Mesendoderm (in vitro differentiated cells): Measurements from ENCODE around the gene NECAB3. TPM values are rescaled to one million over a fixed set of nuclear protein-coding genes. Genes with fewer than 3 reads are reported as not detected.

ENCODE experiments used
- DNase-seq: peaks from one replicate; pipeline ENCODE4 v3.0.0; 2013
- H2AK5ac ChIP-seq: 2 replicates; pipeline ENCODE4 v1.6.1; 2013; ENCODE audit warnings: low read length, inconsistent platforms
- H2BK120ac ChIP-seq: 2 replicates; pipeline ENCODE4 v1.6.1; 2013; ENCODE audit warnings: low read depth, mild to moderate bottlenecking, low read length, moderate library complexity, mixed read lengths
- H2BK15ac ChIP-seq: replicated peaks from 2 replicates; pipeline ENCODE4 v1.6.1; 2013; ENCODE audit warnings: low read depth, mild to moderate bottlenecking, moderate library complexity
- H2BK5ac ChIP-seq: 2 replicates; pipeline ENCODE4 v1.6.1; 2013; ENCODE audit warnings: low read length, inconsistent platforms
- H3K18ac ChIP-seq: 2 replicates; pipeline ENCODE4 v1.6.1; 2013; ENCODE audit warnings: mild to moderate bottlenecking, low read length, mixed read lengths
- H3K23ac ChIP-seq: one replicate; pipeline ENCODE4 v1.6.1; 2013; ENCODE audit warnings: low read length
- H3K27ac ChIP-seq: 2 replicates; pipeline ENCODE4 v1.5.1; 2013; ENCODE audit warnings: low read depth, mild to moderate bottlenecking, inconsistent platforms, low read length, moderate library complexity
- H3K27me3 ChIP-seq: 2 replicates; pipeline ENCODE4 v1.6.1; 2013; ENCODE audit warnings: low read length, control low read depth, mild to moderate bottlenecking, inconsistent platforms; ENCODE audit not compliant: insufficient read depth, poor library complexity
- H3K36me3 ChIP-seq: 2 replicates; pipeline ENCODE4 v1.6.1; 2013; ENCODE audit warnings: low read length, inconsistent platforms; ENCODE audit not compliant: control insufficient read depth, insufficient read depth
- H3K4ac ChIP-seq: one replicate; pipeline ENCODE4 v1.6.1; 2013; ENCODE audit warnings: low read depth, mild to moderate bottlenecking, low read length, moderate library complexity
- H3K4me1 ChIP-seq: 2 replicates; pipeline ENCODE4 v1.6.1; 2013; ENCODE audit warnings: low read depth, low read length, inconsistent platforms; ENCODE audit not compliant: control insufficient read depth
- H3K4me2 ChIP-seq: 2 replicates; pipeline ENCODE4 v1.6.1; 2013; ENCODE audit warnings: low read length
- H3K4me3 ChIP-seq: 2 replicates; pipeline ENCODE4 v1.5.1; 2013; ENCODE audit warnings: mild to moderate bottlenecking, low read length
- H3K56ac ChIP-seq: one replicate; pipeline ENCODE4 v1.6.1; 2013; ENCODE audit warnings: low read length
- H3K79me1 ChIP-seq: 2 replicates; pipeline ENCODE4 v1.6.1; 2013; ENCODE audit warnings: low read length, inconsistent platforms
- H3K79me2 ChIP-seq: 2 replicates; pipeline ENCODE4 v1.6.1; 2013; ENCODE audit warnings: mild to moderate bottlenecking, low read length; ENCODE audit not compliant: control insufficient read depth, insufficient read depth
- H3K9ac ChIP-seq: 2 replicates; pipeline ENCODE4 v1.6.1; 2013; ENCODE audit warnings: low read length, inconsistent platforms
- H4K5ac ChIP-seq: one replicate; pipeline ENCODE4 v1.6.1; 2013; ENCODE audit warnings: low read length
- H4K8ac ChIP-seq: one replicate; pipeline ENCODE4 v1.6.1; 2013; ENCODE audit warnings: low read depth, mild to moderate bottlenecking, control low read depth, low read length, moderate library complexity
- WGBS: extraction: QIAGEN DNeasy Blood & Tissue Kit; methylation state at CpG from one replicate; pipeline ENCODE4 v1.1.7; 2013; ENCODE audit warnings: low lambda C conversion rate, missing lambda C conversion rate; ENCODE audit not compliant: insufficient coverage; ENCODE audit errors: extremely low coverage; 5-methylcytosine and 5-hydroxymethylcytosine counted together
- polyA plus RNA-seq, 2 experiments: library from polyadenylated mRNA; stranded (reverse); fragments of 200-250 nt; gene quantifications; one replicate each; pipeline ENCODE4 v1.2.3, GENCODE V29; 2013

Gene NECAB3
- 9.3 TPM for polyA plus RNA-seq (2013, experiment 1 of 2)
- polyA plus RNA-seq (2013, experiment 2 of 2): 9.8 TPM

- H3K79me1 ChIP-seq: peaks cover 8% of the 10 kb centered on the region
- peak within 1 kb of the TSS; percentile 80 for H3K4me3 ChIP-seq
- peak within 1 kb of the TSS; percentile 93 for H3K9ac ChIP-seq
- peak; percentile 78 for DNase-seq
- peak within 1 kb of the TSS; percentile 94 for H3K56ac ChIP-seq
- peak within 1 kb of the TSS; percentile 60 for H3K18ac ChIP-seq
- H2BK5ac ChIP-seq: peak within 1 kb of the TSS; percentile 45
- peak within 1 kb of the TSS; percentile 57 for H3K23ac ChIP-seq
- peak within 1 kb of the TSS; percentile 33 for H3K27ac ChIP-seq
- H2AK5ac ChIP-seq: peak within 1 kb of the TSS; percentile 90
- H3K27me3 ChIP-seq: no peaks in the 10 kb centered on the region
- H2BK15ac ChIP-seq: no peak within 1 kb of the TSS
- peaks cover 6% of the 10 kb centered on the region for H3K36me3 ChIP-seq
- no peak within 1 kb of the TSS for H2BK120ac ChIP-seq
- H3K79me2 ChIP-seq: peaks cover 2% of the 10 kb centered on the region
- peak within 1 kb of the TSS; percentile 87 for H3K4me2 ChIP-seq
- H4K8ac ChIP-seq: no peak within 1 kb of the TSS
- no CpG with 5 or more reads among the region's 73 CpGs for WGBS
- no peak within 1 kb of the TSS for H4K5ac ChIP-seq
- peak within 1 kb of the TSS; percentile 74 for H3K4ac ChIP-seq
- H3K4me1 ChIP-seq: peaks cover 10% of the 10 kb centered on the region
These were observed at the start of gene NECAB3 for GRCh38 chr20:33674294-33675135. TSS of gene NECAB3 (minus strand) at chr20:33674428. CDS start at chr20:33674352, 76 bp downstream.

GRCh38 chr20:33721391-33722140, 47.3 kb upstream of the NECAB3 start:
- Histone ChIP-seq H3K18ac (no peak overlapping the region), H3K4me3 (no peak overlapping the region), H3K23ac (no peak overlapping the region), H3K4ac (no peak overlapping the region), H4K8ac (no peak overlapping the region), H3K27me3 (no peaks in the 10 kb centered on the region), H3K9ac (no peak overlapping the region), H2BK120ac (no peak overlapping the region), H3K27ac (no peak overlapping the region), H3K4me2 (no peak overlapping the region), H2BK15ac (no peak overlapping the region), H3K36me3 (no peaks in the 10 kb centered on the region), H2BK5ac (no peak overlapping the region), H3K4me1 (no peaks in the 10 kb centered on the region), H3K56ac (no peak overlapping the region), H2AK5ac (no peak overlapping the region), H4K5ac (no peak overlapping the region), H3K79me2 (no peaks in the 10 kb centered on the region), H3K79me1 (no peaks in the 10 kb centered on the region)
- no peak for DNase-seq
- WGBS: no CpG with 5 or more reads among the region's 11 CpGs

DNA sequence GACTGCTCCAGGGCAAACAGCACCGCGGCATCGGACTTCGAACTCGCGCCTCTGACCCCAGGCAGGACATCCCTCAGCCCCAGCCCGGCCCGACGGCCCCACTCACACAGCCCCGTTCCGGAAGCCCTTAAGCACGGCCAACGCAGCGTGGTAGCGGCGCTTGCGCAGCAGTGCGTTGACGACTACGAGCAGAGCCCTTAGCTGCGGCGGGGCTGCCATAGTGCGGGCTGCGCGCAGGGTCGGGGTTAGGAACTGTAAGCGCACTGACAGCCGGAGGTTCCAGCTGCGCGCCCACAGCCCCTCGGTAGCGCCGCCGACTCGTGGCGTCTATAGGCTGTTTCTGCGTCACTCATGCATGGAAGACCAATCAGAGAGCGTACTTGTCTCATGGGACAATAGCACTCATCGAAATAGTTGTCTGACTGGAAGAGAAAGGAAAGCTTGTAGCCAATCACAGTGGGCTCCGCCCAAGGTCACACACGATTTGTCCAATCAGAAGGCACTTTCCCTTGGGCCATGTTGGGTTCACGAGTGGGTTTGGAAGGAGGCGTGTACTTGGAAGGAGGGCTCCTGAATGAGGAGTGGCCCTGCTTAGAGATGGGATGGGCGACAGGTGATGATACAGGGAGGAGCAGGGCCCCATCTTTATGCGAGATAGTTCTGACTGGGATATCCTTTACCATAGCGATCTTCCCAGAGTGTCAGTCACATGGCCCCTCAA, 45.9 kb upstream of the NECAB3 start, which contains the start of gene PXMP4:
Gene PXMP4 (minus strand): TSS at position 322 of the 721 bp plus-strand sequence. CDS start 103 bp downstream, at position 219.
- Histone ChIP-seq H3K23ac (no peak within 1 kb of the TSS), H3K18ac (no peak within 1 kb of the TSS), H3K27ac (no peak within 1 kb of the TSS), H3K36me3 (no peaks in the 10 kb centered on the region), H3K4me2 (peak within 1 kb of the TSS; percentile 52), H2AK5ac (no peak within 1 kb of the TSS), H3K9ac (peak within 1 kb of the TSS; percentile 52), H2BK120ac (no peak within 1 kb of the TSS), H3K4ac (no peak within 1 kb of the TSS), H3K27me3 (no peaks in the 10 kb centered on the region), H3K79me2 (no peaks in the 10 kb centered on the region), H3K79me1 (no peaks in the 10 kb centered on the region), H4K5ac (no peak within 1 kb of the TSS), H4K8ac (no peak within 1 kb of the TSS), H3K4me3 (peak within 1 kb of the TSS; percentile 39), H3K4me1 (no peaks in the 10 kb centered on the region), H2BK15ac (no peak within 1 kb of the TSS), H2BK5ac (no peak within 1 kb of the TSS), H3K56ac (peak within 1 kb of the TSS; percentile 84)
- DNase-seq: peak; percentile 97
- WGBS: no CpG with 5 or more reads among the region's 46 CpGs

- Histone ChIP-seq H3K4me1 (no peaks in the 10 kb centered on the region), H3K27me3 (no peaks in the 10 kb centered on the region), H3K4ac (no peak overlapping the region), H3K36me3 (no peaks in the 10 kb centered on the region), H3K23ac (no peak overlapping the region), H3K9ac (peak overlapping the region; percentile 52), H2BK15ac (no peak overlapping the region), H3K18ac (no peak overlapping the region), H2BK5ac (no peak overlapping the region), H3K79me1 (no peaks in the 10 kb centered on the region), H2BK120ac (no peak overlapping the region), H4K5ac (no peak overlapping the region), H3K79me2 (no peaks in the 10 kb centered on the region), H3K56ac (peak overlapping the region; percentile 84), H3K4me2 (peak overlapping the region; percentile 52), H2AK5ac (no peak overlapping the region), H3K27ac (no peak overlapping the region), H4K8ac (no peak overlapping the region), H3K4me3 (peak overlapping the region; percentile 39)
- WGBS: no CpG with 5 or more reads among the region's 13 CpGs
- DNase-seq: peak; percentile 12
These were observed 45.2 kb upstream of the NECAB3 start for GRCh38 chr20:33719277-33719988.

DNA sequence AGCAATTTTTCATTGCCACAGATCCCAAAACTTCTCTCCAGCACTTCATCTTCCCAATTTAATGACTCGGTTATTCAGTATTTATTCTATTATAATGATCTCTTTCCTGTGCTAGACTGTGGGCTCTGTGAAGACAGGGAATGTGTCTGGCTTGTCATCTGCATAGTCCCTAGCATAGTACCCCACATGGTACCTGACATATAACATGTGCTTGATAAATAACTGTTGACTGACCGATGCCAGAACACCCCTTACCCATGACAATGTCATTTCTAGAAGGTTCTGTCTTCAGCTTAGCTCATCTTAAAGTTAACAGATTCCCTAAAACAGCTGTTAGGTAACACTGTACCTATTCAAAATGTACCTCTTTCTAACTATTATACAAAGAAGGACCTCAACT, 42.3 kb upstream of the NECAB3 start:
- no peaks in the 10 kb centered on the region for H3K79me1 ChIP-seq
- H4K8ac ChIP-seq: no peak overlapping the region
- no peak overlapping the region for H3K56ac ChIP-seq
- no peak overlapping the region for H2BK15ac ChIP-seq
- H4K5ac ChIP-seq: no peak overlapping the region
- H2BK5ac ChIP-seq: no peak overlapping the region
- WGBS: no CpG with 5 or more reads among the region's 2 CpGs
- no peaks in the 10 kb centered on the region for H3K79me2 ChIP-seq
- H3K36me3 ChIP-seq: no peaks in the 10 kb centered on the region
- no peak overlapping the region for H3K9ac ChIP-seq
- no peak for DNase-seq
- no peak overlapping the region for H3K4me2 ChIP-seq
- no peak overlapping the region for H3K23ac ChIP-seq
- H3K27me3 ChIP-seq: no peaks in the 10 kb centered on the region
- no peak overlapping the region for H3K27ac ChIP-seq
- no peak overlapping the region for H3K4ac ChIP-seq
- H3K4me1 ChIP-seq: no peaks in the 10 kb centered on the region
- H2AK5ac ChIP-seq: no peak overlapping the region
- no peak overlapping the region for H3K4me3 ChIP-seq
- no peak overlapping the region for H2BK120ac ChIP-seq
- H3K18ac ChIP-seq: no peak overlapping the region
